Loucy (cell line): ENCODE data around the gene RIOK3.

Experiments
- EZH2phosphoT487 ChIP-seq: fragments of 200-600 bp; IDR thresholded peaks from 2 replicates; pipeline ENCODE4 v1.6.1; 2018; ENCODE audit warnings: antibody characterized with exemption, mild to moderate bottlenecking, moderate library complexity, borderline replicate concordance
- TF ChIP-seq, protein P1 (sequence below): fragments of 200-600 bp; sonication (generic); conservative IDR thresholded peaks from 2 replicates; pipeline ENCODE4 v1.5.1; 2014; ENCODE audit warnings: mild to moderate bottlenecking, antibody characterized with exemption, low read length

DNA sequence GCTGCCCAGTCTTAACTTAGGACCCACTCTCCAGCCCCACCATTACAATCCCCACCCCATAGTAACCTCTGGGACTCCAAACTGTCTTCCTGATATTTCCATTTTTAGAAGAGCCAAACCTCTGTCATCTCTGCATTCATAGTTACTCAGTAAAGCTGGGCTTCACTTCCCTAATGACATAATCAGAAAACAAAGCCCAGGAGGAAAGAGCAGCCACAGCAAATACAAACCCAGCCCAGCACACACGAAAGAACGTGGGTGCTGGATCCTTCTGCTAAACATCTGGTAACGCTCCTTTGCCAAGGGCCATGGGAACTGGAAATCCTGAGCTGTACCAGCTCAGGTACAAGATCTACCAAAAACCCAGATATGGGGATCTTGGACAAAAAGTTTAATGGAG, 36.8 kb upstream of the RIOK3 start:
- TF ChIP-seq, protein P1, sequence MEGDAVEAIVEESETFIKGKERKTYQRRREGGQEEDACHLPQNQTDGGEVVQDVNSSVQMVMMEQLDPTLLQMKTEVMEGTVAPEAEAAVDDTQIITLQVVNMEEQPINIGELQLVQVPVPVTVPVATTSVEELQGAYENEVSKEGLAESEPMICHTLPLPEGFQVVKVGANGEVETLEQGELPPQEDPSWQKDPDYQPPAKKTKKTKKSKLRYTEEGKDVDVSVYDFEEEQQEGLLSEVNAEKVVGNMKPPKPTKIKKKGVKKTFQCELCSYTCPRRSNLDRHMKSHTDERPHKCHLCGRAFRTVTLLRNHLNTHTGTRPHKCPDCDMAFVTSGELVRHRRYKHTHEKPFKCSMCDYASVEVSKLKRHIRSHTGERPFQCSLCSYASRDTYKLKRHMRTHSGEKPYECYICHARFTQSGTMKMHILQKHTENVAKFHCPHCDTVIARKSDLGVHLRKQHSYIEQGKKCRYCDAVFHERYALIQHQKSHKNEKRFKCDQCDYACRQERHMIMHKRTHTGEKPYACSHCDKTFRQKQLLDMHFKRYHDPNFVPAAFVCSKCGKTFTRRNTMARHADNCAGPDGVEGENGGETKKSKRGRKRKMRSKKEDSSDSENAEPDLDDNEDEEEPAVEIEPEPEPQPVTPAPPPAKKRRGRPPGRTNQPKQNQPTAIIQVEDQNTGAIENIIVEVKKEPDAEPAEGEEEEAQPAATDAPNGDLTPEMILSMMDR, result no peak
- TF ChIP-seq EZH2phosphoT487, result no peak
